SJSA1 (cell line): ENCODE results near the gene RCC2. TPM values are rescaled to one million over a fixed set of nuclear protein-coding genes. Genes with fewer than 3 reads are reported as not detected.
"Not testable (repeated sequence)": the region's sequence is repeated elsewhere in the genome, so short reads cannot be mapped to it uniquely, and the experiment has no call there.

Experiments used
- DNase-seq, 2 experiments: peaks; one replicate each; pipeline ENCODE4 v3.0.0-alpha.2; 2015 to 2020; ENCODE audit warnings: low spot score in 2 of 2, low read depth in 1 of 2
- H3K27ac ChIP-seq: fragments of 250-450 bp; sonication (Bioruptor Pico); 2 replicates; pipeline ENCODE4 v1.5.1; 2020; ENCODE audit warnings: mild to moderate bottlenecking, moderate library complexity
- H3K27me3 ChIP-seq: fragments of 250-450 bp; sonication (Bioruptor Pico); replicated peaks from 2 replicates; pipeline ENCODE4 v1.5.1; 2020; ENCODE audit warnings: mild to moderate bottlenecking, moderate library complexity
- H3K36me3 ChIP-seq: fragments of 250-450 bp; sonication (Bioruptor Pico); 2 replicates; pipeline ENCODE4 v1.5.1; 2020; ENCODE audit warnings: mild to moderate bottlenecking
- H3K4me1 ChIP-seq: fragments of 250-450 bp; sonication (Bioruptor Pico); replicated peaks from 2 replicates; pipeline ENCODE4 v1.6.1; 2021; ENCODE audit warnings: mild to moderate bottlenecking
- H3K4me3 ChIP-seq: fragments of 250-450 bp; sonication (Bioruptor Pico); 2 replicates; pipeline ENCODE4 v1.5.1; 2020; ENCODE audit warnings: mild to moderate bottlenecking
- H3K9me3 ChIP-seq: fragments of 250-450 bp; sonication (Bioruptor Pico); replicated peaks from 2 replicates; pipeline ENCODE4 v1.5.1; 2020; ENCODE audit warnings: mild to moderate bottlenecking
- total RNA-seq: library from RNA; depleted of rRNA; stranded (reverse); fragments of >200 nt; shearing (Covaris generic); gene quantifications from 2 replicates; pipeline ENCODE4 v1.2.3, GENCODE V29; 2014; rRNA removed

The RCC2 gene
- total RNA-seq = 98.5 and 106 TPM in 2 replicates

- H3K4me3 ChIP-seq = peak within 1 kb of the TSS; percentile 99
- peaks cover 6% of the 10 kb centered on the region for H3K9me3 ChIP-seq
- DNase-seq = peak; percentile 62 to 77
- H3K27ac ChIP-seq = peak within 1 kb of the TSS; percentile 88
- no peaks in the 10 kb centered on the region for H3K27me3 ChIP-seq
- H3K4me1 ChIP-seq = peaks cover 44% of the 10 kb centered on the region
- H3K36me3 ChIP-seq = peaks cover 36% of the 10 kb centered on the region
These were observed at the start of gene RCC2 for GRCh38 chr1:17439250-17440073. RCC2 (minus strand) TSS chr1:17439677; CDS start chr1:17438514, 1,163 bp downstream.

- no peak overlapping the region for H3K27ac ChIP-seq
- H3K27me3 ChIP-seq = no peaks in the 10 kb centered on the region
- H3K36me3 ChIP-seq = no peaks in the 10 kb centered on the region
- H3K4me3 ChIP-seq = no peak overlapping the region
- no peak for DNase-seq
- H3K4me1 ChIP-seq = peaks cover 16% of the 10 kb centered on the region
- no peaks in the 10 kb centered on the region for H3K9me3 ChIP-seq
These were observed 46.8 kb upstream of the RCC2 start for GRCh38 chr1:17486242-17486641.

GRCh38 chr1:17485281-17485680 lies 45.8 kb upstream of the RCC2 start:
- H3K4me1 ChIP-seq = peaks cover 16% of the 10 kb centered on the region
- no peak for DNase-seq

GRCh38 chr1:17481981-17482380 lies 42.5 kb upstream of the RCC2 start:
- H3K4me1 ChIP-seq, DNase-seq, H3K27ac ChIP-seq, H3K9me3 ChIP-seq, H3K4me3 ChIP-seq, H3K36me3 ChIP-seq, H3K27me3 ChIP-seq: not testable (repeated sequence)

More at GRCh38 chr1:17485281-17485680, 45.8 kb upstream of the RCC2 start:
- Histone ChIP-seq H3K27me3 (no peaks in the 10 kb centered on the region), H3K36me3 (no peaks in the 10 kb centered on the region), H3K9me3 (no peaks in the 10 kb centered on the region), H3K27ac (no peak overlapping the region), H3K4me3 (no peak overlapping the region)

GRCh38 chr1:17480846-17481245 lies 41.4 kb upstream of the RCC2 start:
- H3K27ac ChIP-seq = no peak overlapping the region
- H3K36me3 ChIP-seq = no peaks in the 10 kb centered on the region
- no peak for DNase-seq
- no peaks in the 10 kb centered on the region for H3K9me3 ChIP-seq
- H3K4me3 ChIP-seq = no peak overlapping the region
- H3K27me3 ChIP-seq = no peaks in the 10 kb centered on the region
- no peaks in the 10 kb centered on the region for H3K4me1 ChIP-seq

GRCh38 chr1:17475752-17476151 lies 36.3 kb upstream of the RCC2 start:
- Histone ChIP-seq H3K4me1 (peaks cover 5% of the 10 kb centered on the region; the same call in 1 of the 2 replicates), H3K9me3 (no peaks in the 10 kb centered on the region), H3K27ac (no peak overlapping the region), H3K4me3 (no peak overlapping the region), H3K27me3 (no peaks in the 10 kb centered on the region), H3K36me3 (no peaks in the 10 kb centered on the region)
- DNase-seq = no peak

- H3K27ac ChIP-seq, H3K4me1 ChIP-seq, H3K27me3 ChIP-seq, H3K36me3 ChIP-seq, H3K4me3 ChIP-seq, DNase-seq, H3K9me3 ChIP-seq: not testable (repeated sequence)
These were observed 35.5 kb upstream of the RCC2 start for GRCh38 chr1:17474836-17475555.

GRCh38 chr1:17472814-17473213 lies 33.3 kb upstream of the RCC2 start:
- no peaks in the 10 kb centered on the region for H3K27me3 ChIP-seq
- no peak overlapping the region for H3K4me3 ChIP-seq
- no peak for DNase-seq
- no peaks in the 10 kb centered on the region for H3K36me3 ChIP-seq
- H3K4me1 ChIP-seq = peaks cover 5% of the 10 kb centered on the region; the same call in 1 of the 2 replicates
- no peaks in the 10 kb centered on the region for H3K9me3 ChIP-seq
- H3K27ac ChIP-seq = no peak overlapping the region

GRCh38 chr1:17471393-17471792 lies 31.9 kb upstream of the RCC2 start:
- Histone ChIP-seq H3K27me3 (no peaks in the 10 kb centered on the region), H3K36me3 (no peaks in the 10 kb centered on the region), H3K27ac (no peak overlapping the region), H3K9me3 (no peaks in the 10 kb centered on the region), H3K4me1 (peaks cover 5% of the 10 kb centered on the region; the same call in 1 of the 2 replicates), H3K4me3 (no peak overlapping the region)
- no peak for DNase-seq

- no peak for DNase-seq
- peaks cover 5% of the 10 kb centered on the region; the same call in 1 of the 2 replicates for H3K4me1 ChIP-seq
- H3K9me3 ChIP-seq = no peaks in the 10 kb centered on the region
- H3K36me3 ChIP-seq = no peaks in the 10 kb centered on the region
- no peak overlapping the region for H3K27ac ChIP-seq
- no peaks in the 10 kb centered on the region for H3K27me3 ChIP-seq
- no peak overlapping the region for H3K4me3 ChIP-seq
These were observed 30.7 kb upstream of the RCC2 start for GRCh38 chr1:17470021-17470799.

GRCh38 chr1:17468357-17469265 lies 29.1 kb upstream of the RCC2 start:
- H3K4me3 ChIP-seq, H3K27me3 ChIP-seq, H3K4me1 ChIP-seq, H3K36me3 ChIP-seq, H3K9me3 ChIP-seq, DNase-seq, H3K27ac ChIP-seq: not testable (repeated sequence)

- no peaks in the 10 kb centered on the region for H3K27me3 ChIP-seq
- no peak overlapping the region for H3K27ac ChIP-seq
- no peaks in the 10 kb centered on the region for H3K9me3 ChIP-seq
- no peak for DNase-seq
- no peaks in the 10 kb centered on the region for H3K4me1 ChIP-seq
- no peaks in the 10 kb centered on the region for H3K36me3 ChIP-seq
- H3K4me3 ChIP-seq = no peak overlapping the region
These were observed 26.9 kb upstream of the RCC2 start for GRCh38 chr1:17466359-17466758.

GRCh38 chr1:17465228-17465627 lies 25.8 kb upstream of the RCC2 start:
- Histone ChIP-seq H3K27me3 (no peaks in the 10 kb centered on the region), H3K4me1 (no peaks in the 10 kb centered on the region), H3K4me3 (no peak overlapping the region), H3K27ac (no peak overlapping the region), H3K9me3 (no peaks in the 10 kb centered on the region), H3K36me3 (no peaks in the 10 kb centered on the region)
- DNase-seq = no peak
